NCI-H774 (cell line): ENCODE data around the gene SDC4.
"Not testable (repeated sequence)": the region's sequence is repeated elsewhere in the genome, so short reads cannot be mapped to it uniquely, and the experiment has no call there.

ENCODE experiments used
- DNase-seq: peaks from one replicate; lab custom pipeline; 2025; lab: John Stamatoyannopoulos, UW

SDC4 gene

GRCh38 chr20:45363611-45364492 is 15.6 kb upstream of the SDC4 start:
- DNase-seq, result no peak

- DNase-seq, result peak; percentile 96
Measured at GRCh38 chr20:45362804-45363610, 14.8 kb upstream of the SDC4 start, which contains the start of gene SYS1. TSS of gene SYS1 (plus strand) at chr20:45363156. CDS start at chr20:45363532, 376 bp downstream.

- DNase-seq, result no peak
Measured at GRCh38 chr20:45361793-45362192, 13.6 kb upstream of the SDC4 start.

GRCh38 chr20:45359406-45360148 is 11.4 kb upstream of the SDC4 start:
- DNase-seq, result no peak

GRCh38 chr20:45359069-45359405 is 10.8 kb upstream of the SDC4 start:
- no peak for DNase-seq

- peak; percentile 6 for DNase-seq
Measured at GRCh38 chr20:45358282-45359068, 10.3 kb upstream of the SDC4 start.

GRCh38 chr20:45355209-45356084 is 7.2 kb upstream of the SDC4 start:
- DNase-seq, result no peak

GRCh38 chr20:45354423-45355208 is 6.4 kb upstream of the SDC4 start:
- no peak for DNase-seq

- DNase-seq, result no peak
Measured at GRCh38 chr20:45353746-45354145, 5.5 kb upstream of the SDC4 start.

GRCh38 chr20:45352729-45353128 is 4.5 kb upstream of the SDC4 start:
- no peak for DNase-seq

GRCh38 chr20:45350795-45351194 is 2.6 kb upstream of the SDC4 start:
- not testable (repeated sequence) for DNase-seq

GRCh38 chr20:45350217-45350616 is 2.0 kb upstream of the SDC4 start:
- DNase-seq, result no peak

- no peak for DNase-seq
Measured at GRCh38 chr20:45347297-45347935, 808 bp downstream of the SDC4 start.

- DNase-seq, result no peak
Measured at GRCh38 chr20:45346851-45347250, 1.4 kb downstream of the SDC4 start.

- no peak for DNase-seq
Measured at GRCh38 chr20:45346291-45346718, 1.9 kb downstream of the SDC4 start.

GRCh38 chr20:45345104-45345936 is 2.9 kb downstream of the SDC4 start:
- no peak for DNase-seq

GRCh38 chr20:45344168-45344860 is 3.9 kb downstream of the SDC4 start:
- no peak for DNase-seq
